Ovary (tissue), 9 donors: ENCODE results near the gene ZNF891. TPM values are rescaled to one million over a fixed set of nuclear protein-coding genes. Genes with fewer than 3 reads are reported as not detected.

ENCODE experiments used
- DNase-seq, 5 donors: peaks; one replicate each; pipeline ENCODE4 v3.0.0-alpha.2; 2019 to 2020
- H3K27ac ChIP-seq, 2 donors: fragments of 200-600 bp; one replicate each; pipeline versions ENCODE4 v1.5.1 to v1.8.0; 2019 to 2022
- H3K27me3 ChIP-seq: fragments of 200-600 bp; one replicate; pipeline ENCODE4 v1.8.0; 2022
- H3K36me3 ChIP-seq: fragments of 200-600 bp; sonication (generic); one replicate; pipeline ENCODE4 v1.5.1; 2019
- H3K4me1 ChIP-seq: one replicate; pipeline ENCODE4 v1.8.1; 2013; ENCODE audit warnings: mild to moderate bottlenecking, moderate library complexity; ENCODE audit not compliant: insufficient read depth
- H3K4me3 ChIP-seq: fragments of 200-600 bp; sonication (generic); one replicate; pipeline ENCODE4 v1.5.1; 2017
- H3K9me3 ChIP-seq, 2 donors: fragments of 200-600 bp in 1 of 2; sonication (generic) in 1 of 2; one replicate each; pipeline versions ENCODE4 v1.5.1 to v1.8.1; 2013 to 2019; ENCODE audit warnings: mild to moderate bottlenecking in 1 of 2, moderate library complexity in 1 of 2
- CTCF ChIP-seq, 3 donors: fragments of 450-650 bp in 2 of 3; fragments of 200-600 bp in 1 of 3; IDR thresholded peaks; one replicate each; pipeline versions ENCODE4 v1.5.1 to v1.8.0; 2016 to 2022; ENCODE audit warnings: antibody characterized with exemption in 3 of 3, mild to moderate bottlenecking in 1 of 3
- EP300 ChIP-seq: sonication (generic); formaldehyde crosslinking; IDR thresholded peaks from one replicate; pipeline ENCODE4 v1.6.1; 2017; ENCODE audit warnings: antibody characterized with exemption
- POLR2A ChIP-seq: fragments of 450-650 bp; IDR thresholded peaks from one replicate; pipeline ENCODE4 v1.6.1; 2017; ENCODE audit warnings: antibody characterized with exemption, mild to moderate bottlenecking, moderate library complexity
- WGBS, 3 donors: extraction: QIAGEN DNeasy Blood & Tissue Kit in 1 of 3; methylation state at CpG; one replicate each; pipeline versions ENCODE4 v1.1.5 to v1.1.7; 2013 to 2017; 5-methylcytosine and 5-hydroxymethylcytosine counted together
- intact Hi-C, 4 donors: fragments of 100-400 bp; cut with DNase I; formaldehyde crosslinking; loops; one replicate each; pipeline versions ENCODE4 v1.11.0 to v1.15.1; 2022 to 2023
- polyA plus RNA-seq, 2 donors: library from polyadenylated mRNA; stranded (reverse); fragments of 200-250 nt in 1 of 2; fragments of 350-450 nt in 1 of 2; fragmentation: Illumina TruSeq in 1 of 2; extraction: RNeasy Lipid Tissue Mini Kit (QIAGEN cat#74804) in 1 of 2; gene quantifications; one replicate each; pipeline ENCODE4 v1.2.3, GENCODE V29; 2013 to 2014
- total RNA-seq, 7 donors: library from RNA; depleted of rRNA in 2 of 7; stranded (reverse); fragments of >200 nt in 2 of 7; fragmentation: NEBNext Ultra II Directional in 3 of 7; extraction: Animal tissue kit (Norgen Biotek cat#: 25700) in 3 of 7; gene quantifications; one replicate each; pipeline versions ENCODE4 v1.1.0 to v1.2.4, GENCODE V29; 2016 to 2023
- donor health status: DM: no; HTN: no; CAD: no; lungs with moderate emphysema.
- donor health status: DM: no; HTN: no; CAD: no.
- donor health status: Bipolar disorder and iron deficiency.
- donor health status: DM: yes; HTN: yes; CAD: no.
- donor health status: DM: no; HTN: no; CAD: no.
- donor health status: DM: yes; HTN: yes; CAD: no.

The ZNF891 gene
- total and polyA plus RNA-seq, 9 donors = 1.2 to 5.5 (median 4.6) TPM

- no peak for DNase-seq
- H3K36me3 ChIP-seq = no peaks in the 10 kb centered on the region
- no peak overlapping the region for H3K4me3 ChIP-seq
- H3K9me3 ChIP-seq = peaks cover 29 to 62% of the 10 kb centered on the region in 2 donors
- TF ChIP-seq POLR2A = no peak
- no peak for TF ChIP-seq CTCF (IDR thresholded peaks at IDR 0.05)
- TF ChIP-seq EP300 = no peak
- no peaks in the 10 kb centered on the region for H3K27me3 ChIP-seq
- intact Hi-C loops = no loop called here
- no peaks in the 10 kb centered on the region for H3K4me1 ChIP-seq
- WGBS, 3 donors = 95 to 100% (median 97%) methylated on average over 1 of the region's 1 CpG
- H3K27ac ChIP-seq = no peak overlapping the region
Observed at GRCh38 chr12:133063556-133063955, 66.5 kb downstream of the ZNF891 start.

- WGBS, 3 donors = 96 to 100% (median 97%) methylated on average over 1 of the region's 1 CpG
- H3K9me3 ChIP-seq = peaks cover 38 to 65% of the 10 kb centered on the region in 2 donors
- H3K4me1 ChIP-seq = no peaks in the 10 kb centered on the region
- H3K36me3 ChIP-seq = no peaks in the 10 kb centered on the region
- no peaks in the 10 kb centered on the region for H3K27me3 ChIP-seq
- no peak for TF ChIP-seq EP300
- TF ChIP-seq POLR2A = no peak
- TF ChIP-seq CTCF (IDR thresholded peaks at IDR 0.05) = no peak
- DNase-seq = no peak
- intact Hi-C loops = no loop called here
- H3K27ac ChIP-seq = no peak overlapping the region
- no peak overlapping the region for H3K4me3 ChIP-seq
Observed at GRCh38 chr12:133061954-133062353, 68.1 kb downstream of the ZNF891 start.

DNA sequence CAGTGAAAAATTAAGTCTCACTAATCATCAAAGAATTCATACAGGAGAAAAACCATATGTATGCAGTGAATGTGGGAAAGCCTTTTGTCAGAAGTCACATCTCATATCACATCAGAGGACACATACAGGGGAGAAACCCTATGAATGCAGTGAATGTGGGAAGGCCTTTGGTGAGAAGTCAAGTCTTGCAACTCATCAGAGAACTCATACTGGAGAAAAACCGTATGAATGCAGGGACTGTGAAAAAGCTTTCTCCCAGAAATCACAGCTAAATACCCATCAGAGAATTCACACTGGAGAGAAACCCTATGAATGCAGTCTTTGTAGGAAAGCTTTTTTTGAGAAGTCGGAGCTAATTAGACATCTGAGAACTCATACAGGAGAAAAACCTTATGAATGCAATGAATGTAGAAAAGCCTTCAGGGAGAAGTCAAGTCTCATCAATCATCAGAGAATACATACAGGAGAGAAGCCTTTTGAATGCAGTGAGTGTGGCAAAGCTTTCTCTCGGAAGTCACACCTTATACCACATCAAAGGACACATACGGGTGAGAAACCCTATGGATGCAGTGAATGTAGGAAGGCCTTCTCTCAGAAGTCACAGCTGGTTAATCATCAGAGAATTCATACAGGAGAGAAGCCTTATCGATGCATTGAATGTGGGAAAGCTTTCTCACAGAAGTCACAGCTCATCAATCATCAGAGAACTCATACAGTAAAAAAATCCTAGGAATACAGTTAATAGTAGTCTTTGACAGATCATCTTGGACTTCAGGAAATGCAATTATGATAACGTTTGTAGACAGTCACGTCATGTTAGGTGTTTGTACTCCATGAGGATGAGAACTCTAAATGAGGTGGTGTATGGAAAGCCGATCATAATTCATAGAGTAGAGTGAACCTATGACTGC, 71.6 kb downstream of the ZNF891 start:
- H3K9me3 ChIP-seq = peaks cover 30 to 49% of the 10 kb centered on the region in 2 donors

GRCh38 chr12:133057446-133057845, 72.6 kb downstream of the ZNF891 start:
- intact Hi-C loops = no loop called here
- no peak for DNase-seq
- Histone ChIP-seq H3K27me3 (no peaks in the 10 kb centered on the region), H3K9me3 (peaks cover 34 to 50% of the 10 kb centered on the region in 2 donors), H3K36me3 (peaks cover 5% of the 10 kb centered on the region), H3K4me1 (no peaks in the 10 kb centered on the region), H3K27ac (no peak overlapping the region), H3K4me3 (no peak overlapping the region)
- no peak for TF ChIP-seq EP300
- TF ChIP-seq CTCF (IDR thresholded peaks at IDR 0.05) = no peak
- TF ChIP-seq POLR2A = no peak
- 96 to 99% (median 97%) methylated on average over 5 of the region's 5 CpGs for WGBS, 3 donors

More for the DNA sequence above, 71.6 kb downstream of the ZNF891 start:
- Histone ChIP-seq H3K36me3 (no peaks in the 10 kb centered on the region), H3K27me3 (no peaks in the 10 kb centered on the region), H3K4me3 (no peak overlapping the region), H3K27ac (no peak overlapping the region), H3K4me1 (no peaks in the 10 kb centered on the region)
- TF ChIP-seq POLR2A (no peak), EP300 (no peak), CTCF (IDR thresholded peaks at IDR 0.05) (no peak)
- WGBS, 3 donors = 95 to 97% (median 97%) methylated on average over 8 of the region's 8 CpGs
- no peak for DNase-seq
- intact Hi-C loops = no loop called here

Other genes starting within 250 kb of the ZNF891 start
- 10 to 100 TPM; 11.7 to 36.4 (median 18.8) TPM for gene CHFR, start 242.7 kb downstream of the ZNF891 start, total RNA-seq
- gene CHFR, start 242.7 kb downstream of the ZNF891 start, polyA plus RNA-seq = 10 to 100 TPM; 12.0 to 17.5 TPM
- gene ZNF605, start 174.0 kb downstream of the ZNF891 start, total RNA-seq = 10 to 100 TPM in 5 of 7 donors, 1 to 10 TPM in 2; 8.3 to 20.9 (median 14.5) TPM
- 10 to 100 TPM in 1 of 2 donors, 1 to 10 TPM in 1; 5.2 to 10.3 TPM for gene ZNF605, start 174.0 kb downstream of the ZNF891 start, polyA plus RNA-seq
- 10 to 100 TPM; 10.8 to 18.9 (median 14.1) TPM for gene ZNF26, start 143.9 kb downstream of the ZNF891 start, total RNA-seq
- gene ZNF26, start 143.9 kb downstream of the ZNF891 start, polyA plus RNA-seq = 1 to 10 TPM; 3.2 to 6.3 TPM
- 10 to 100 TPM; 19.1 to 41.4 (median 32.8) TPM for gene ZNF84, start 92.8 kb downstream of the ZNF891 start, total RNA-seq
- gene ZNF84, start 92.8 kb downstream of the ZNF891 start, polyA plus RNA-seq = 10 to 100 TPM; 15.3 to 21.0 TPM
- 10 to 100 TPM; 17.8 to 26.3 (median 19.9) TPM for gene ZNF140, start 49.4 kb downstream of the ZNF891 start, total RNA-seq
- gene ZNF140, start 49.4 kb downstream of the ZNF891 start, polyA plus RNA-seq = 10 to 100 TPM; 21.1 to 21.5 TPM
- gene ZNF10, start 353 bp upstream of the ZNF891 start, total RNA-seq = 10 to 100 TPM; 13.6 to 38.8 (median 22.0) TPM
- gene ZNF10, start 353 bp upstream of the ZNF891 start, polyA plus RNA-seq = 10 to 100 TPM in 1 of 2 donors, 1 to 10 TPM in 1; 9.6 to 10.4 TPM
- gene ZNF268, start 51.2 kb upstream of the ZNF891 start, total RNA-seq = 10 to 100 TPM; 16.0 to 35.5 (median 24.8) TPM
- gene ZNF268, start 51.2 kb upstream of the ZNF891 start, polyA plus RNA-seq = 10 to 100 TPM in 1 of 2 donors, 1 to 10 TPM in 1; 6.3 to 10.7 TPM
- not detected for gene ANHX, start 105.6 kb upstream of the ZNF891 start, total RNA-seq
- not detected for gene ANHX, start 105.6 kb upstream of the ZNF891 start, polyA plus RNA-seq